GM12878 (cell line): Measurements from ENCODE around the gene SLC5A6. TPM values are rescaled to one million over a fixed set of nuclear protein-coding genes. Genes with fewer than 3 reads are reported as not detected.

Experiments used
- BHLHE40 ChIP-seq, 2 experiments: fragments of 450-650 bp in 1 of 2; IDR thresholded peaks; 2 replicates each; pipeline ENCODE4 v1.6.1; 2011 to 2017; ENCODE audit warnings: low read depth in 2 of 2, borderline replicate concordance in 1 of 2, improper control_type of control experiment in 1 of 2, low read length in 1 of 2, mild to moderate bottlenecking in 1 of 2
- CHD1 ChIP-seq: IDR thresholded peaks from 2 replicates; pipeline ENCODE4 v1.6.1; 2012; ENCODE audit warnings: low read depth, low read length, improper control_type of control experiment
- CREB1 ChIP-seq: IDR thresholded peaks from 2 replicates; pipeline ENCODE4 v1.6.1; 2012; ENCODE audit warnings: low read depth, mild to moderate bottlenecking, inconsistent platforms
- FOS ChIP-seq: IDR thresholded peaks from 3 replicates; pipeline ENCODE4 v1.6.1; 2011; ENCODE audit warnings: borderline replicate concordance; ENCODE audit not compliant: insufficient read length; ENCODE audit errors: extremely low read depth
- GABPA ChIP-seq: IDR thresholded peaks from 2 replicates; pipeline ENCODE4 v1.6.1; 2014; ENCODE audit warnings: antibody characterized with exemption, low read depth, mild to moderate bottlenecking, inconsistent platforms
- IRF5 ChIP-seq: fragments of 450-650 bp; IDR thresholded peaks from 2 replicates; pipeline ENCODE4 v1.6.1; 2017; ENCODE audit warnings: borderline replicate concordance
- MEF2B ChIP-seq: fragments of 450-650 bp; IDR thresholded peaks from 2 replicates; pipeline ENCODE4 v1.6.1; 2018; ENCODE audit warnings: mild to moderate bottlenecking, moderate library complexity; ENCODE audit not compliant: partially characterized antibody, poor library complexity, severe bottlenecking
- MXI1 ChIP-seq: fragments of 150-350 bp; IDR thresholded peaks from 2 replicates; pipeline ENCODE4 v1.6.1; 2011; ENCODE audit warnings: low read depth, mild to moderate bottlenecking, inconsistent platforms, low read length, improper control_type of control experiment
- NR2C1 ChIP-seq: fragments of 450-650 bp; IDR thresholded peaks from 2 replicates; pipeline ENCODE4 v1.6.1; 2017; ENCODE audit warnings: antibody characterized with exemption, mild to moderate bottlenecking, moderate library complexity
- PML ChIP-seq: IDR thresholded peaks from 2 replicates; pipeline ENCODE4 v1.6.1; 2012; ENCODE audit warnings: low read length, inconsistent platforms
- POLR2A ChIP-seq: IDR thresholded peaks from 2 replicates; pipeline ENCODE4 v1.6.1; 2011; ENCODE audit warnings: low read depth, mild to moderate bottlenecking, low read length
- RFX5 ChIP-seq: IDR thresholded peaks from 2 replicates; pipeline ENCODE4 v1.6.1; 2011; ENCODE audit warnings: low read depth, low read length, improper control_type of control experiment
- RUNX3 ChIP-seq: IDR thresholded peaks from 2 replicates; pipeline ENCODE4 v1.6.1; 2012; ENCODE audit warnings: low read length, inconsistent platforms
- SIN3A ChIP-seq: IDR thresholded peaks from 2 replicates; pipeline ENCODE4 v1.6.1; 2012; ENCODE audit warnings: low read depth, low read length, improper control_type of control experiment
- SMAD1 ChIP-seq: fragments of 450-650 bp; IDR thresholded peaks from 2 replicates; pipeline ENCODE4 v1.6.1; 2018; ENCODE audit warnings: mild to moderate bottlenecking, low read depth; ENCODE audit not compliant: partially characterized antibody
- SMC3 ChIP-seq: IDR thresholded peaks from 2 replicates; pipeline ENCODE4 v1.6.1; 2011; ENCODE audit warnings: low read length, improper control_type of control experiment, borderline replicate concordance
- TARDBP ChIP-seq: IDR thresholded peaks from 2 replicates; pipeline ENCODE4 v1.6.1; 2016; ENCODE audit warnings: borderline replicate concordance
- USF1 ChIP-seq: IDR thresholded peaks from 2 replicates; pipeline ENCODE4 v1.6.1; 2011; ENCODE audit warnings: borderline replicate concordance, low read depth, mild to moderate bottlenecking, moderate library complexity, mixed read lengths, low read length; ENCODE audit not compliant: insufficient read depth; ENCODE audit errors: extremely low read length
- ZBED1 ChIP-seq: IDR thresholded peaks from 2 replicates; pipeline ENCODE4 v1.6.1; 2016; ENCODE audit warnings: borderline replicate concordance
- ZNF622 ChIP-seq: fragments of 450-650 bp; IDR thresholded peaks from 2 replicates; pipeline ENCODE4 v1.6.1; 2017; ENCODE audit warnings: mild to moderate bottlenecking, inconsistent platforms
- polyA plus RNA-seq, 11 experiments: library from polyadenylated mRNA; depleted of rRNA in 4 of 11; unstranded in 6 of 11; stranded (reverse) in 5 of 11; fragments of >200 nt; fragmentation: Nextera tagmentation in 4 of 11; fragmentation: Illumina TruSeq in 1 of 11; extraction: Ambion mirVana in 4 of 11; extraction: Trizol in 1 of 11; gene quantifications; 1 replicate in 1 of 11; 2 replicates in 10 of 11; pipeline versions ENCODE4 v1.2.1 to v1.2.3, GENCODE V29; 2011 to 2016; ENCODE audit warnings: inconsistent platforms in 2 of 11, missing spikeins in 2 of 11, low read depth in 1 of 11
- total RNA-seq, 4 experiments: library from RNA; depleted of rRNA in 3 of 4; stranded (reverse); fragments of >200 nt in 3 of 4; fragmentation: Illumina TruSeq in 1 of 4; extraction: Trizol in 1 of 4; gene quantifications; 2 replicates each; pipeline versions ENCODE4 v1.2.1 to v1.2.3, GENCODE V29; 2013 to 2021
- TF ChIP-seq, protein P1 (sequence below): fragments of 450-650 bp; formaldehyde crosslinking; IDR thresholded peaks from 2 replicates; pipeline ENCODE4 v1.4.0; 2022; ENCODE audit warnings: mild to moderate bottlenecking, moderate library complexity
- TF ChIP-seq, protein P2 (sequence below): fragments of 450-650 bp; IDR thresholded peaks from 2 replicates; pipeline ENCODE4 v1.6.1; 2018; ENCODE audit warnings: mild to moderate bottlenecking, low read depth, moderate library complexity; ENCODE audit not compliant: partially characterized antibody

The SLC5A6 gene
- total and polyA plus RNA-seq, 10 of the 15 experiments (the other 5 are each of a cell fraction or from before 2014, with no cell fraction given) = 13.1 to 101 (median 55.3) TPM

DNA sequence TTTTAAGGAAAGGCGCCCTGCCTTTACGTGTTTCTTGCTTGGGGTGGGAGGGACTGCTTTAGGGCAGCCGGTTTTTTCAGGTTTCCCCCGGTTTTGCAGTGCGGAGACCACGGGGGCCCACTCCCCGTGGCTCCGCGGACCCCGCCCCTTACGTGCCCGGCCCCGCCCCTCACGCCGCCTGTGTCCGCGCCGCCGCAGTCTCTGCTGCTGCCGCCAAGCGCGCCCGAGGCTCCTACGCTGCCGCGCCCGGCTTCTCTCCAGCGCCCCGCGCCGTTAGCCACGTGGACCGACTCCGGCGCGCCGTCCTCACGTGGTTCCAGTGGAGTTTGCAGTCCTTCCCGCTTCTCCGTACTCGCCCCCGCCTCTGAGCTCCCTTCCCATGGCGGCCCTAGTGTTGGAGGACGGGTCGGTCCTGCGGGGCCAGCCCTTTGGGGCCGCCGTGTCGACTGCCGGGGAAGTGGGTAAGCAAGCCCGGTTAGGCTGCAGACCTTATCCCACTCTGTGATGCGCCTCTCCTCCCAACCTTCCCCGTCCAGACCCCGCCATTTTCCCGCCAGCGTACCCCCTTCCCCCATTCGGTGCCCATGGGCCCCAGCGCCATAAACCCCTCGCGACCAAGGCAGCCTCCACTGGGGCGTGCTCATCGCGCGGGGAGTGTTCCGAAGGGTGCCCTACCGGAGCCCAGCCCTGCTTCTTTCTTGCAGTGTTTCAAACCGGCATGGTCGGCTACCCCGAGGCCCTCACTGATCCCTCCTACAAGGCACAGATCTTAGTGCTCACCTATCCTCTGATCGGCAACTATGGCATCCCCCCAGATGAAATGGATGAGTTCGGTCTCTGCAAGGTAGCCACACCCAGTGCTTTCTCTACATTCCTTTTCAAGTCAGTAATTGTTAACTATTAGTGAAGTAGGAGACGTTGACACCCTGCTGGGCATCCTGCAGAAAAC lies 5.4 kb upstream of the SLC5A6 start, which contains the start of gene CAD (continued):
- TF ChIP-seq FOS (no peak), RFX5 (no peak), CREB1 (peak; percentile 75), TARDBP (peak; percentile 75), IRF5 (no peak), NR2C1 (no peak), SMAD1 (no peak), ZBED1 (peak; percentile 17; the same call in 1 of the 2 replicates), USF1 (peak; percentile 90), PML (peak; percentile 75; the same call in 1 of the 2 replicates), POLR2A (peak; percentile 91), ZNF622 (no peak), SMC3 (no peak), RUNX3 (no peak), MEF2B (peak; percentile 31), GABPA (no peak), MXI1 (peak; percentile 99), SIN3A (peak; percentile 92), BHLHE40 (IDR thresholded peaks at IDR 0.05; ENCODE audit: borderline replicate concordance in 1 of 2, low read depth in 2 of 2, low read length in 1 of 2) (peak; percentile 40 to 83; a peak in 3 of 4 replicates), CHD1 (no peak; the same call in 1 of the 2 replicates)
- TF ChIP-seq, protein P1, sequence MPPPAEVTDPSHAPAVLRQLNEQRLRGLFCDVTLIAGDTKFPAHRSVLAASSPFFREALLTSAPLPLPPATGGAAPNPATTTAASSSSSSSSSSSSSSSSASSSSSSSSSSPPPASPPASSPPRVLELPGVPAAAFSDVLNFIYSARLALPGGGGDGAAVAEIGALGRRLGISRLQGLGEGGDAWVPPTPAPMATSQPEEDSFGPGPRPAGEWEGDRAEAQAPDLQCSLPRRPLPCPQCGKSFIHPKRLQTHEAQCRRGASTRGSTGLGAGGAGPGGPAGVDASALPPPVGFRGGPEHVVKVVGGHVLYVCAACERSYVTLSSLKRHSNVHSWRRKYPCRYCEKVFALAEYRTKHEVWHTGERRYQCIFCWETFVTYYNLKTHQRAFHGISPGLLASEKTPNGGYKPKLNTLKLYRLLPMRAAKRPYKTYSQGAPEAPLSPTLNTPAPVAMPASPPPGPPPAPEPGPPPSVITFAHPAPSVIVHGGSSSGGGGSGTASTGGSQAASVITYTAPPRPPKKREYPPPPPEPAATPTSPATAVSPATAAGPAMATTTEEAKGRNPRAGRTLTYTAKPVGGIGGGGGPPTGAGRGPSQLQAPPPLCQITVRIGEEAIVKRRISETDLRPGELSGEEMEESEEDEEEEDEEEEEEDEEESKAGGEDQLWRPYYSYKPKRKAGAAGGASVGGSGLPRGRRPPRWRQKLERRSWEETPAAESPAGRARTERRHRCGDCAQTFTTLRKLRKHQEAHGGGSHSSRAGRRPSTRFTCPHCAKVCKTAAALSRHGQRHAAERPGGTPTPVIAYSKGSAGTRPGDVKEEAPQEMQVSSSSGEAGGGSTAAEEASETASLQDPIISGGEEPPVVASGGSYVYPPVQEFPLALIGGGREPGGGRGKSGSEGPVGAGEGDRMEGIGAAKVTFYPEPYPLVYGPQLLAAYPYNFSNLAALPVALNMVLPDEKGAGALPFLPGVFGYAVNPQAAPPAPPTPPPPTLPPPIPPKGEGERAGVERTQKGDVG = no peak
- TF ChIP-seq, protein P2, sequence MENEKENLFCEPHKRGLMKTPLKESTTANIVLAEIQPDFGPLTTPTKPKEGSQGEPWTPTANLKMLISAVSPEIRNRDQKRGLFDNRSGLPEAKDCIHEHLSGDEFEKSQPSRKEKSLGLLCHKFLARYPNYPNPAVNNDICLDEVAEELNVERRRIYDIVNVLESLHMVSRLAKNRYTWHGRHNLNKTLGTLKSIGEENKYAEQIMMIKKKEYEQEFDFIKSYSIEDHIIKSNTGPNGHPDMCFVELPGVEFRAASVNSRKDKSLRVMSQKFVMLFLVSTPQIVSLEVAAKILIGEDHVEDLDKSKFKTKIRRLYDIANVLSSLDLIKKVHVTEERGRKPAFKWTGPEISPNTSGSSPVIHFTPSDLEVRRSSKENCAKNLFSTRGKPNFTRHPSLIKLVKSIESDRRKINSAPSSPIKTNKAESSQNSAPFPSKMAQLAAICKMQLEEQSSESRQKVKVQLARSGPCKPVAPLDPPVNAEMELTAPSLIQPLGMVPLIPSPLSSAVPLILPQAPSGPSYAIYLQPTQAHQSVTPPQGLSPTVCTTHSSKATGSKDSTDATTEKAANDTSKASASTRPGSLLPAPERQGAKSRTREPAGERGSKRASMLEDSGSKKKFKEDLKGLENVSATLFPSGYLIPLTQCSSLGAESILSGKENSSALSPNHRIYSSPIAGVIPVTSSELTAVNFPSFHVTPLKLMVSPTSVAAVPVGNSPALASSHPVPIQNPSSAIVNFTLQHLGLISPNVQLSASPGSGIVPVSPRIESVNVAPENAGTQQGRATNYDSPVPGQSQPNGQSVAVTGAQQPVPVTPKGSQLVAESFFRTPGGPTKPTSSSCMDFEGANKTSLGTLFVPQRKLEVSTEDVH = no peak
